K562 (cell line): ENCODE measurements around the gene VSTM1. TPM values are rescaled to one million over a fixed set of nuclear protein-coding genes. Genes with fewer than 3 reads are reported as not detected.

Experiments
- CREB3L1 ChIP-seq: fragments of 450-650 bp; IDR thresholded peaks from 2 replicates; pipeline ENCODE4 v1.6.1; 2014; ENCODE audit warnings: low read depth, mild to moderate bottlenecking, moderate library complexity, borderline replicate concordance
- FIP1L1 ChIP-seq: fragments of 200-400 bp; formaldehyde crosslinking; IDR thresholded peaks from 2 replicates; pipeline ENCODE4 v1.6.1; 2018; ENCODE audit warnings: mild to moderate bottlenecking, low read depth, low read length; ENCODE audit not compliant: poor library complexity, severe bottlenecking
- GTF2F1 ChIP-seq: IDR thresholded peaks from 2 replicates; pipeline ENCODE4 v1.6.1; 2011; ENCODE audit warnings: low read depth, low read length, improper control_type of control experiment
- KDM5B ChIP-seq: fragments of 200-600 bp; sonication (generic); IDR thresholded peaks from 2 replicates; pipeline ENCODE4 v1.6.1; 2012; ENCODE audit warnings: low read depth, mild to moderate bottlenecking, moderate library complexity, low read length, control low read depth, inconsistent platforms; ENCODE audit not compliant: insufficient replicate concordance
- MEF2D ChIP-seq: conservative IDR thresholded peaks from 2 replicates; pipeline ENCODE4 v1.6.1; 2016; ENCODE audit warnings: low read depth, missing genetic modification characterization, missing compliant biosample characterization
- NCOR1 ChIP-seq: fragments of 450-650 bp; IDR thresholded peaks from 2 replicates; pipeline ENCODE4 v1.6.1; 2016; ENCODE audit warnings: mild to moderate bottlenecking, moderate library complexity
- NFIX ChIP-seq: fragments of 250-450 bp; sonication (Bioruptor Pico); IDR thresholded peaks from 2 replicates; pipeline ENCODE4 v1.4.0; 2020; ENCODE audit warnings: low read depth, mild to moderate bottlenecking, moderate library complexity
- NR2C1 ChIP-seq, 2 experiments: fragments of 450-650 bp; IDR thresholded peaks; 2 replicates each; pipeline ENCODE4 v1.6.1; 2017; ENCODE audit warnings: mild to moderate bottlenecking in 2 of 2, antibody characterized with exemption in 1 of 2, inconsistent platforms in 1 of 2, missing compliant biosample characterization in 1 of 2, missing genetic modification characterization in 1 of 2
- NR3C1 ChIP-seq: sonication (generic); formaldehyde crosslinking; IDR thresholded peaks from 2 replicates; pipeline ENCODE4 v1.8.1; 2022; ENCODE audit warnings: missing genetic modification reagents
- PHF8 ChIP-seq: fragments of 200-600 bp; sonication (generic); IDR thresholded peaks from 2 replicates; pipeline ENCODE4 v1.6.1; 2012; ENCODE audit warnings: mixed run types, mild to moderate bottlenecking, inconsistent platforms, low read length, moderate library complexity, borderline replicate concordance
- SAP30 ChIP-seq: fragments of 200-600 bp; sonication (generic); IDR thresholded peaks from 2 replicates; pipeline ENCODE4 v1.6.1; 2012; ENCODE audit warnings: borderline replicate concordance, low read depth, mild to moderate bottlenecking, moderate library complexity, low read length, control low read depth, inconsistent platforms; ENCODE audit not compliant: insufficient read depth, poor library complexity, severe bottlenecking
- SREBF2 ChIP-seq: sonication (generic); formaldehyde crosslinking; IDR thresholded peaks from 2 replicates; pipeline ENCODE4 v1.4.0; 2020; ENCODE audit warnings: mild to moderate bottlenecking, missing genetic modification reagents
- TFAP4 ChIP-seq: sonication (generic); formaldehyde crosslinking; IDR thresholded peaks from 2 replicates; pipeline ENCODE4 v1.8.0; 2022; ENCODE audit warnings: missing genetic modification reagents, mild to moderate bottlenecking, moderate library complexity, borderline replicate concordance
- ZC3H8 ChIP-seq: fragments of 450-650 bp; IDR thresholded peaks from 2 replicates; pipeline ENCODE4 v1.6.1; 2017
- ZFP36 ChIP-seq: fragments of 150-350 bp; IDR thresholded peaks from 2 replicates; pipeline ENCODE4 v1.6.1; 2018; ENCODE audit warnings: low read length, low read depth; ENCODE audit not compliant: partially characterized antibody
- ZNF212 ChIP-seq: fragments of 450-650 bp; formaldehyde crosslinking; IDR thresholded peaks from 2 replicates; pipeline ENCODE4 v1.4.0; 2020; ENCODE audit warnings: mild to moderate bottlenecking
- ZNF239 ChIP-seq: fragments of 250-450 bp; sonication (Bioruptor Pico); IDR thresholded peaks from 2 replicates; pipeline ENCODE4 v1.4.0; 2020; ENCODE audit warnings: mild to moderate bottlenecking
- ZNF277 ChIP-seq: fragments of 250-450 bp; sonication (Bioruptor Pico); IDR thresholded peaks from 2 replicates; pipeline ENCODE4 v1.8.0; 2022; ENCODE audit warnings: inconsistent platforms, mild to moderate bottlenecking, moderate library complexity, borderline replicate concordance
- ZNF384 ChIP-seq: IDR thresholded peaks from 2 replicates; pipeline ENCODE4 v1.6.1; 2012; ENCODE audit warnings: low read depth, low read length, improper control_type of control experiment
- ZNF717 ChIP-seq: fragments of 250-450 bp; sonication (Bioruptor Pico); IDR thresholded peaks from 2 replicates; pipeline ENCODE4 v1.5.0; 2021
- polyA plus RNA-seq, 8 experiments: library from polyadenylated mRNA; depleted of rRNA in 4 of 8; stranded (reverse) in 5 of 8; unstranded in 3 of 8; fragments of >200 nt; fragmentation: Nextera tagmentation in 2 of 8; fragmentation: Illumina TruSeq in 1 of 8; extraction: Ambion mirVana in 2 of 8; extraction: Trizol in 1 of 8; gene quantifications; 2 replicates each; pipeline versions ENCODE4 v1.2.1 to v1.2.3, GENCODE V29; 2011 to 2014; ENCODE audit warnings: inconsistent platforms in 1 of 8, missing spikeins in 1 of 8
- total RNA-seq, 7 experiments: library from RNA; depleted of rRNA in 6 of 7; stranded (reverse); fragments of >200 nt in 6 of 7; fragmentation: Illumina TruSeq in 2 of 7; extraction: Trizol in 2 of 7; gene quantifications; 2 replicates each; pipeline versions ENCODE4 v1.2.1 to v1.2.3, GENCODE V29; 2011 to 2021; ENCODE audit warnings: low replicate concordance in 1 of 7
- TF ChIP-seq, protein P1 (sequence below): sonication (generic); formaldehyde crosslinking; IDR thresholded peaks from 2 replicates; pipeline ENCODE4 v1.4.0; 2020; ENCODE audit warnings: mild to moderate bottlenecking, missing genetic modification reagents

The VSTM1 gene
- total and polyA plus RNA-seq, 9 of the 15 experiments (the other 6 are each of a cell fraction or from before 2014, with no cell fraction given) = not detected

DNA sequence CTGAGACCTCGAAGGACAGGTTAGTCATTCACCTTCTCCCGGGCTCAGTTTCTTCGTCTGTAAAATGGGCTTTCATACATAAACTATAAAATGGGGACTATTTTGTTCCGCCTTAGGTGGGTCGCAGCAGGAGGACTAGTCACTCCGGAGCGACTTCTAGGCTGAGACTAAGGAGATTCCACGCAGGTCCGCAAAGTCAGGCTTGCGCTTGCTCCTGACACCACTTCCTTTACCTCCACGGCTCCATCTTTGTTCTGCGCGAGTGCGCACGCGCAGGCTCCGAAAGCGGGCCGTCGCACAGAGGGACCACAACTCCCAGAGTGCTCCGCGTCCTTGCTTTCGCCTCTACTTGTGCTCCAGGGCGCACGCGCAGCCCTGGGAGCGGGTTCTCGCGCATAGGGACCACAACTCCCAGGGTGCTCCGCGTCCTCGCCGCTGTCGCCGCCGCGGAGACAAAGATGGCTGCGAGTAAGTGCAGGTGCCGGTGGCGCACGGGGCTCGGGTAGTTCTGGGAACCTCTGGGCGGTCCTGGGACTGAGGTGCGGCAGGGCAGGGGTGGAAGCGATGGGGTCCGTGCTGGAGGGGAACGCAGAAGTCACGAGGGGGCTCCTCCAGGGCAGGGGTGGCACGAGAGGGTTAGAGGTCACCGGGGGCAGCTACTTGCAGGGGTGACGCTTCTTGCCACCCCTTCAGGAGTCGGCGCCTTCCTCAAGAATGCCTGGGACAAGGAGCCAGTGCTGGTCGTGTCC, 38.9 kb upstream of the VSTM1 start, which contains the start of gene NDUFA3 (continued):
- TF ChIP-seq, protein P1, sequence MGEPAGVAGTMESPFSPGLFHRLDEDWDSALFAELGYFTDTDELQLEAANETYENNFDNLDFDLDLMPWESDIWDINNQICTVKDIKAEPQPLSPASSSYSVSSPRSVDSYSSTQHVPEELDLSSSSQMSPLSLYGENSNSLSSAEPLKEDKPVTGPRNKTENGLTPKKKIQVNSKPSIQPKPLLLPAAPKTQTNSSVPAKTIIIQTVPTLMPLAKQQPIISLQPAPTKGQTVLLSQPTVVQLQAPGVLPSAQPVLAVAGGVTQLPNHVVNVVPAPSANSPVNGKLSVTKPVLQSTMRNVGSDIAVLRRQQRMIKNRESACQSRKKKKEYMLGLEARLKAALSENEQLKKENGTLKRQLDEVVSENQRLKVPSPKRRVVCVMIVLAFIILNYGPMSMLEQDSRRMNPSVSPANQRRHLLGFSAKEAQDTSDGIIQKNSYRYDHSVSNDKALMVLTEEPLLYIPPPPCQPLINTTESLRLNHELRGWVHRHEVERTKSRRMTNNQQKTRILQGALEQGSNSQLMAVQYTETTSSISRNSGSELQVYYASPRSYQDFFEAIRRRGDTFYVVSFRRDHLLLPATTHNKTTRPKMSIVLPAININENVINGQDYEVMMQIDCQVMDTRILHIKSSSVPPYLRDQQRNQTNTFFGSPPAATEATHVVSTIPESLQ (CRISPR knock-in tag) = no peak
- peak; percentile 89 for TF ChIP-seq KDM5B
- peak; percentile 48 for TF ChIP-seq SAP30
- TF ChIP-seq ZFP36 = peak; percentile 3
- no peak for TF ChIP-seq SREBF2 (CRISPR knock-in tag)
- TF ChIP-seq PHF8 = peak; percentile 95
- TF ChIP-seq NR3C1 = no peak
- no peak for TF ChIP-seq ZNF239 (CRISPR knock-in tag)
- TF ChIP-seq ZNF384 = no peak; the same call in 1 of the 2 replicates
- no peak; the same call in 1 of the 2 replicates for TF ChIP-seq GTF2F1
- peak; percentile 85 for TF ChIP-seq NR2C1 (IDR thresholded peaks at IDR 0.05)
- peak; percentile 88 for TF ChIP-seq NR2C1 (tag; IDR thresholded peaks at IDR 0.05)
- no peak for TF ChIP-seq MEF2D
- TF ChIP-seq ZC3H8 = no peak
- no peak for TF ChIP-seq FIP1L1
- TF ChIP-seq ZNF277 (CRISPR knock-in tag) = no peak
- no peak for TF ChIP-seq ZNF212
- TF ChIP-seq NFIX (CRISPR knock-in tag) = no peak
- peak; percentile 61; the same call in 1 of the 2 replicates for TF ChIP-seq TFAP4 (CRISPR knock-in tag)
- TF ChIP-seq NCOR1 = no peak
- peak; percentile 90 for TF ChIP-seq CREB3L1
- TF ChIP-seq ZNF717 (CRISPR knock-in tag) = no peak
